Duodenal mucosa (tissue), 2 donors: ENCODE measurements around the gene CHCHD6.

Experiments used
- H3K27ac ChIP-seq: one replicate; pipeline ENCODE4 v1.7.0; 2013; ENCODE audit warnings: low read depth, low read length
- H3K27me3 ChIP-seq, 2 donors: one replicate each; pipeline ENCODE4 v1.7.0; 2013; ENCODE audit warnings: low read length in 2 of 2, control low read depth in 1 of 2; ENCODE audit not compliant: insufficient read depth in 2 of 2, control insufficient read depth in 1 of 2
- H3K36me3 ChIP-seq, 2 donors: one replicate each; pipeline ENCODE4 v1.7.0; 2013; ENCODE audit warnings: low read length in 2 of 2, control low read depth in 1 of 2; ENCODE audit not compliant: insufficient read depth in 2 of 2, control insufficient read depth in 1 of 2
- H3K4me1 ChIP-seq, 2 donors: one replicate each; pipeline ENCODE4 v1.7.0; 2013; ENCODE audit warnings: low read length in 2 of 2, control low read depth in 1 of 2; ENCODE audit not compliant: insufficient read depth in 2 of 2, control insufficient read depth in 1 of 2
- H3K4me3 ChIP-seq, 2 donors: one replicate each; pipeline ENCODE4 v1.7.0; 2013; ENCODE audit warnings: low read length in 2 of 2, low read depth in 1 of 2
- H3K9ac ChIP-seq, 2 donors: one replicate each; pipeline ENCODE4 v1.7.0; 2013; ENCODE audit warnings: low read length in 2 of 2, low read depth in 1 of 2
- H3K9me3 ChIP-seq, 2 donors: one replicate each; pipeline ENCODE4 v1.7.0; 2013; ENCODE audit warnings: low read length in 2 of 2, control low read depth in 1 of 2; ENCODE audit not compliant: control insufficient read depth in 1 of 2

CHCHD6 gene

GRCh38 chr3:126934031-126934531, 230.0 kb downstream of the CHCHD6 start:
- no peaks in the 10 kb centered on the region for H3K9me3 ChIP-seq
- H3K36me3 ChIP-seq: no peaks in the 10 kb centered on the region
- H3K27ac ChIP-seq: no peak overlapping the region
- H3K27me3 ChIP-seq: no peaks in the 10 kb centered on the region
- peaks cover 0 to 4% of the 10 kb centered on the region in 2 donors for H3K4me1 ChIP-seq
- H3K9ac ChIP-seq: no peak overlapping the region
- no peak overlapping the region for H3K4me3 ChIP-seq

DNA sequence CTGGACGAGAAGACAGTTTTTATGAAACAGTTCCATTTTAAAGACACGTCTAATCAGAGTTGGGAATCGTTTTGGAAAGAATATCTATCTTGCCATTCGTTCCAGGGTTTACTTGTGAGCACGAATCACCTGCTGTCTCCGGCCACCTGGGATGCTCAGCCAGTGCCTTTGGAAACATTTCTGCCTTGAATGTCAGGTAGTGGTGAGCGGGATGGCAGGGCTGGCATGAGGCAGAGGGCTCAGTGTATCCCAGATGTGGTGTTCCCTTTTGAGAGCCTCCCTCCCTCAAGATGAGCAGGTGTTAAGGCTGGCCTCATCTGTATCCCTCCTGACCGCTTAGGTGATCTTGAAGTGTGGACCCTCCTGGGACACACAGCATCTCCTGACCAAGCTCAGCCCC, 231.0 kb downstream of the CHCHD6 start:
- no peak overlapping the region for H3K9ac ChIP-seq
- H3K27me3 ChIP-seq: no peaks in the 10 kb centered on the region
- H3K36me3 ChIP-seq: no peaks in the 10 kb centered on the region
- H3K27ac ChIP-seq: no peak overlapping the region
- peaks cover 0 to 4% of the 10 kb centered on the region in 2 donors for H3K4me1 ChIP-seq
- no peaks in the 10 kb centered on the region for H3K9me3 ChIP-seq
- H3K4me3 ChIP-seq: no peak overlapping the region

GRCh38 chr3:126935756-126936509, 231.9 kb downstream of the CHCHD6 start:
- no peaks in the 10 kb centered on the region for H3K36me3 ChIP-seq
- no peak overlapping the region for H3K4me3 ChIP-seq
- H3K4me1 ChIP-seq: peaks cover 0 to 4% of the 10 kb centered on the region in 2 donors
- H3K9ac ChIP-seq: no peak overlapping the region
- no peaks in the 10 kb centered on the region for H3K9me3 ChIP-seq
- H3K27me3 ChIP-seq: no peaks in the 10 kb centered on the region
- no peak overlapping the region for H3K27ac ChIP-seq

DNA sequence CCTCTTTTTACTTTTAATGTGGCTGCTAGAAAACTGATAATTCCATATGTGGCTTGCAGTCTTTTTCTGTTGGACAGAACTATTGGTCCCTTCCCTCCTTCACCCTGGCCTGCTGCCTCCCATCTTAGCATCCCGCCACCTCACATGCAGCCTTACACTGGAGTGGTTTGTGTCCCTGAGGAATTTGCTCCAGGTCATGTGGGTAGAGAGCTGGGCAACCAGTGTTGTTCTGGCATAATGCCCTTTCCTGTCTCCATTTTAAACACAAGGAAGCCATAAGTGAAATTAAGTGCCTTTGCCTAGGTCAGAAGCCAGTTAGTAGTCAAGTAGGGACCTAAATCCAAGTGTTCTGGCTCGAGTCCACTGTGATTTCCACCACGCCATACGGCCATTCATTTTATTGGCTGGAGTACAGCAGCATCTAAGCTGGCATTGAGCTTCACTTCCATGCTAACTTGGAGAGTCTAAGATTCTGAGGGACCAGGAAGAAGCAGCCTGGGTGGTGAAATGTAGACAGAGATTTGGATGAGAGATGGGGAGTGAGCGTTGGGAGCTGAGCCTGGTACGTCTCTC, 232.9 kb downstream of the CHCHD6 start:
- no peak overlapping the region for H3K4me3 ChIP-seq
- H3K27me3 ChIP-seq: no peaks in the 10 kb centered on the region
- no peaks in the 10 kb centered on the region for H3K9me3 ChIP-seq

GRCh38 chr3:126937533-126937932, 233.5 kb downstream of the CHCHD6 start:
- no peaks in the 10 kb centered on the region for H3K36me3 ChIP-seq
- H3K4me3 ChIP-seq: no peak overlapping the region
- H3K9me3 ChIP-seq: no peaks in the 10 kb centered on the region
- no peak overlapping the region for H3K9ac ChIP-seq
- no peak overlapping the region for H3K27ac ChIP-seq
- no peaks in the 10 kb centered on the region for H3K27me3 ChIP-seq
- H3K4me1 ChIP-seq: no peaks in the 10 kb centered on the region

More for the DNA sequence above, 232.9 kb downstream of the CHCHD6 start:
- Histone ChIP-seq H3K27ac (no peak overlapping the region), H3K4me1 (peaks cover 0 to 2% of the 10 kb centered on the region in 2 donors), H3K9ac (no peak overlapping the region), H3K36me3 (no peaks in the 10 kb centered on the region)

GRCh38 chr3:126937973-126938372, 233.9 kb downstream of the CHCHD6 start:
- Histone ChIP-seq H3K4me1 (no peaks in the 10 kb centered on the region), H3K9me3 (no peaks in the 10 kb centered on the region), H3K27me3 (no peaks in the 10 kb centered on the region), H3K36me3 (no peaks in the 10 kb centered on the region), H3K4me3 (no peak overlapping the region), H3K27ac (no peak overlapping the region), H3K9ac (no peak overlapping the region)

GRCh38 chr3:126938520-126939337, 234.7 kb downstream of the CHCHD6 start:
- H3K27ac ChIP-seq: no peak overlapping the region
- no peaks in the 10 kb centered on the region for H3K9me3 ChIP-seq
- H3K27me3 ChIP-seq: no peaks in the 10 kb centered on the region
- H3K9ac ChIP-seq: no peak overlapping the region
- no peaks in the 10 kb centered on the region for H3K4me1 ChIP-seq
- no peak overlapping the region for H3K4me3 ChIP-seq
- no peaks in the 10 kb centered on the region for H3K36me3 ChIP-seq

GRCh38 chr3:126939338-126939718, 235.3 kb downstream of the CHCHD6 start:
- Histone ChIP-seq H3K4me3 (no peak overlapping the region), H3K27ac (no peak overlapping the region), H3K9me3 (no peaks in the 10 kb centered on the region), H3K36me3 (no peaks in the 10 kb centered on the region), H3K9ac (no peak overlapping the region), H3K27me3 (no peaks in the 10 kb centered on the region), H3K4me1 (no peaks in the 10 kb centered on the region)

DNA sequence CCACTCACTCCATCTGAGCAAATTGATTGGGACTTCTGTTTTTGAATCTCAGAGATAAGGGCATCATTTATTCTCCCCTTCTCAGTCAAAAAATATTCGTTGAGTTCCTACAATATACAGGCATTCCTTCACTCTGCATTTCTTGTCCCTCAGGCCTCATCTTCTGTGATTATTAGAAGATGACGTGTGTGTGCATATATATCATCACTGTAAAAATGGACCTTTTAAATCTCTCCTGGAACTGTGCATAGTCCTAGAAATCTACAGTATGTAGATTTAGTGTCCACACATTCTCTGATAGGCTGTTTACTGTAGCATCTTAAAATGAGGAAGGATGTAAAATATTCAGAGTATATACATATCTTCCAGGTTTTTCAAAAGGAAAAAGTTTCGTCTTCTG, 235.7 kb downstream of the CHCHD6 start:
- Histone ChIP-seq H3K9me3 (no peaks in the 10 kb centered on the region), H3K27ac (no peak overlapping the region), H3K27me3 (no peaks in the 10 kb centered on the region), H3K4me1 (no peaks in the 10 kb centered on the region), H3K4me3 (no peak overlapping the region), H3K9ac (no peak overlapping the region), H3K36me3 (no peaks in the 10 kb centered on the region)

- Histone ChIP-seq H3K4me3 (no peak overlapping the region), H3K9me3 (no peaks in the 10 kb centered on the region), H3K27me3 (no peaks in the 10 kb centered on the region), H3K4me1 (no peaks in the 10 kb centered on the region), H3K36me3 (no peaks in the 10 kb centered on the region), H3K9ac (no peak overlapping the region), H3K27ac (no peak overlapping the region)
These were observed 237.8 kb downstream of the CHCHD6 start for GRCh38 chr3:126941721-126942270.
